Calu3 (cell line): ENCODE measurements around the gene PACSIN3. TPM values are rescaled to one million over a fixed set of nuclear protein-coding genes. Genes with fewer than 3 reads are reported as not detected.

Experiments
- BruUV-seq: library from RNA; stranded (reverse); fragments of 400-500 nt; replicated peaks from 2 replicates; lab custom pipeline; 2021; lab: Mats Ljungman, UMichigan
- CTCF ChIA-PET: fragments of 300-600 bp; sonication (Branson Sonifier 250); formaldehyde crosslinking; loops from one replicate; lab custom pipeline; 2022; ENCODE audit warnings: antibody characterized with exemption; lab: Charles Lee
- DNase-seq: peaks from one replicate; pipeline ENCODE4 v3.0.0; 2022
- H3K27ac Mint-ChIP-seq: one replicate; pipeline ENCODE4 v1.8.0; 2022; ENCODE audit warnings: mixed read lengths; ENCODE audit not compliant: unreplicated experiment
- H3K27me3 Mint-ChIP-seq: one replicate; pipeline ENCODE4 v1.8.0; 2022; ENCODE audit warnings: mixed read lengths; ENCODE audit not compliant: unreplicated experiment
- H3K36me3 Mint-ChIP-seq: one replicate; pipeline ENCODE4 v1.8.0; 2022; ENCODE audit warnings: mild to moderate bottlenecking, moderate library complexity, mixed read lengths; ENCODE audit not compliant: insufficient read depth, unreplicated experiment
- H3K4me1 Mint-ChIP-seq: one replicate; pipeline ENCODE4 v1.8.0; 2022; ENCODE audit warnings: mild to moderate bottlenecking, low read depth, mixed read lengths; ENCODE audit not compliant: unreplicated experiment
- H3K4me3 Mint-ChIP-seq: one replicate; pipeline ENCODE4 v1.8.0; 2022; ENCODE audit warnings: mild to moderate bottlenecking, low read depth, moderate library complexity, mixed read lengths; ENCODE audit not compliant: unreplicated experiment
- H3K9me3 Mint-ChIP-seq: one replicate; pipeline ENCODE4 v1.8.0; 2022; ENCODE audit warnings: low read depth, mixed read lengths; ENCODE audit not compliant: unreplicated experiment
- CTCF ChIP-seq: fragments of 200-600 bp; IDR thresholded peaks from one replicate; pipeline ENCODE4 v1.8.0; 2022; ENCODE audit warnings: antibody characterized with exemption; ENCODE audit not compliant: unreplicated experiment
- intact Hi-C: fragments of 100-400 bp; cut with micrococcal nuclease; formaldehyde crosslinking; loops from one replicate; pipeline ENCODE4 v1.10.0; 2022; ENCODE audit not compliant: unreplicated experiment
- total RNA-seq: library from RNA; stranded (reverse); gene quantifications from 2 replicates; pipeline ENCODE4 v1.2.3, GENCODE V29; 2022

Gene PACSIN3
- total RNA-seq, 1 experiment from 2014 or later: 26.5 TPM

GRCh38 chr11:47182380-47182779 lies 3.9 kb downstream of the PACSIN3 start:
- no TSS peak for BruUV-seq
- DNase-seq: no peak
- intact Hi-C loops: no loop called here
- TF ChIP-seq CTCF: no peak
- Mint-ChIP-seq H3K36me3 (peaks cover 37% of the 10 kb centered on the region), H3K4me3 (no peak overlapping the region), H3K4me1 (peaks cover 9% of the 10 kb centered on the region), H3K9me3 (no peaks in the 10 kb centered on the region), H3K27me3 (no peaks in the 10 kb centered on the region), H3K27ac (no peak overlapping the region)
- CTCF ChIA-PET: interaction anchor here (0.6 kb wide), 1 partner anchor 74 kb away, joined by 6 read pairs; no protein-coding TSS in a partner anchor

- TF ChIP-seq CTCF: no peak
- intact Hi-C loops: no loop called here
- CTCF ChIA-PET: interaction anchor here (1.0 kb wide), 1 partner anchor 78 kb away, joined by 4 read pairs; no protein-coding TSS in a partner anchor
- H3K4me1 Mint-ChIP-seq: peaks cover 10% of the 10 kb centered on the region
- BruUV-seq: no TSS peak
- DNase-seq: no peak
- H3K27ac Mint-ChIP-seq: no peak overlapping the region
- H3K36me3 Mint-ChIP-seq: peaks cover 37% of the 10 kb centered on the region
- no peaks in the 10 kb centered on the region for H3K27me3 Mint-ChIP-seq
- no peaks in the 10 kb centered on the region for H3K9me3 Mint-ChIP-seq
- H3K4me3 Mint-ChIP-seq: no peak overlapping the region
Measured at GRCh38 chr11:47181271-47181670, 5.0 kb downstream of the PACSIN3 start.

- Mint-ChIP-seq H3K4me3 (no peak overlapping the region), H3K36me3 (peaks cover 38% of the 10 kb centered on the region), H3K27me3 (no peaks in the 10 kb centered on the region), H3K4me1 (peaks cover 18% of the 10 kb centered on the region), H3K27ac (peak overlapping the region; percentile 52), H3K9me3 (no peaks in the 10 kb centered on the region)
- no TSS peak for BruUV-seq
- no peak for DNase-seq
- CTCF ChIA-PET: interaction anchor here (0.8 to 2.3 kb wide), 7 partner anchors 7 to 91 kb away, joined by 3 to 12 read pairs (median 4); partner anchors contain the start of genes ACP2, DDB2 and NR1H3
- no peak for TF ChIP-seq CTCF
- intact Hi-C loops: no loop called here
Measured at GRCh38 chr11:47180006-47180787, 6.0 kb downstream of the PACSIN3 start.

- intact Hi-C loops: loop anchor here (5.0 kb wide), 2 partner anchors 33 to 178 kb away; partner anchors contain the start of gene DDB2
- TF ChIP-seq CTCF: peak; percentile 73
Measured at GRCh38 chr11:47179655-47179991, 6.6 kb downstream of the PACSIN3 start.

More at GRCh38 chr11:47179655-47179991, 6.6 kb downstream of the PACSIN3 start:
- Mint-ChIP-seq H3K27me3 (no peaks in the 10 kb centered on the region), H3K27ac (peak overlapping the region; percentile 52), H3K9me3 (no peaks in the 10 kb centered on the region), H3K4me1 (peaks cover 23% of the 10 kb centered on the region), H3K4me3 (no peak overlapping the region), H3K36me3 (peaks cover 43% of the 10 kb centered on the region)
- CTCF ChIA-PET: interaction anchor here (0.8 to 2.3 kb wide), 6 partner anchors 8 to 91 kb away, joined by 3 to 12 read pairs (median 4); partner anchors contain the start of genes ACP2, DDB2 and NR1H3
- BruUV-seq: no TSS peak
- DNase-seq: peak; percentile 66
